DND-41 (cell line): ENCODE measurements around the gene RAD51B.

ENCODE experiments used
- CTCF ChIP-seq: IDR thresholded peaks from 2 replicates; pipeline ENCODE4 v1.5.1; 2012; ENCODE audit warnings: borderline replicate concordance, low read length, moderate library complexity, mild to moderate bottlenecking; ENCODE audit not compliant: poor library complexity, severe bottlenecking; ENCODE audit errors: extremely low read depth
- EZH2 ChIP-seq: IDR thresholded peaks from 3 replicates; pipeline ENCODE4 v1.6.1; 2012; ENCODE audit warnings: borderline replicate concordance, low read depth, mild to moderate bottlenecking, moderate library complexity, low read length, inconsistent platforms; ENCODE audit not compliant: severe bottlenecking

- TF ChIP-seq CTCF, result no peak
- TF ChIP-seq EZH2, result no peak
Observed at GRCh38 chr14:68557648-68558047, 738.1 kb downstream of the RAD51B start.
